Measurements from ENCODE around the gene ZBTB21.

Gene ZBTB21

GRCh38 chr21:41970751-41971653 lies 39.2 kb downstream of the ZBTB21 start:
- no peaks in the 10 kb centered on the region for H3K4me1 ChIP-seq (ENCODE audit: low read depth, poor library complexity, severe bottlenecking)
- no peak overlapping the region for H3K4me2 ChIP-seq
- H3K9ac ChIP-seq: no peak overlapping the region
- no peak overlapping the region for H3K27ac ChIP-seq
- H2AFZ ChIP-seq (ENCODE audit: low read depth): no peak overlapping the region
- no peaks in the 10 kb centered on the region for H4K20me1 ChIP-seq (ENCODE audit: insufficient read depth)
- H3K27me3 ChIP-seq (ENCODE audit: insufficient read depth, low read depth): no peaks in the 10 kb centered on the region
- H3K4me3 ChIP-seq (IDR thresholded peaks at IDR 0.05; ENCODE audit: insufficient read depth, low read depth, low read length): no peak overlapping the region
- TF ChIP-seq CTCF (conservative IDR thresholded peaks at IDR 0.05; ENCODE audit: low read depth, low read length): no peak
- no peaks in the 10 kb centered on the region for H3K36me3 ChIP-seq (ENCODE audit: insufficient read depth)
- no peaks in the 10 kb centered on the region for H3K79me2 ChIP-seq (ENCODE audit: insufficient read depth, low read depth)

GRCh38 chr21:41970106-41970391 lies 40.1 kb downstream of the ZBTB21 start:
- Histone ChIP-seq H3K79me2 (ENCODE audit: insufficient read depth, low read depth) (no peaks in the 10 kb centered on the region), H3K27me3 (ENCODE audit: insufficient read depth, low read depth) (no peaks in the 10 kb centered on the region), H3K4me1 (ENCODE audit: low read depth, poor library complexity, severe bottlenecking) (no peaks in the 10 kb centered on the region), H2AFZ (ENCODE audit: low read depth) (no peak overlapping the region), H4K20me1 (ENCODE audit: insufficient read depth) (no peaks in the 10 kb centered on the region), H3K9ac (no peak overlapping the region), H3K4me2 (no peak overlapping the region), H3K4me3 (IDR thresholded peaks at IDR 0.05; ENCODE audit: insufficient read depth, low read depth, low read length) (no peak overlapping the region), H3K36me3 (ENCODE audit: insufficient read depth) (no peaks in the 10 kb centered on the region), H3K27ac (no peak overlapping the region)
- no peak for TF ChIP-seq CTCF (conservative IDR thresholded peaks at IDR 0.05; ENCODE audit: low read depth, low read length)

GRCh38 chr21:41967708-41968107 lies 42.5 kb downstream of the ZBTB21 start:
- Histone ChIP-seq H3K27ac (no peak overlapping the region), H3K27me3 (ENCODE audit: insufficient read depth, low read depth) (peaks cover 6% of the 10 kb centered on the region), H4K20me1 (ENCODE audit: insufficient read depth) (no peaks in the 10 kb centered on the region), H3K4me3 (IDR thresholded peaks at IDR 0.05; ENCODE audit: insufficient read depth, low read depth, low read length) (no peak overlapping the region), H3K79me2 (ENCODE audit: insufficient read depth, low read depth) (no peaks in the 10 kb centered on the region), H3K4me1 (ENCODE audit: low read depth, poor library complexity, severe bottlenecking) (no peaks in the 10 kb centered on the region), H3K4me2 (no peak overlapping the region), H2AFZ (ENCODE audit: low read depth) (no peak overlapping the region), H3K36me3 (ENCODE audit: insufficient read depth) (no peaks in the 10 kb centered on the region), H3K9ac (no peak overlapping the region)
- TF ChIP-seq CTCF (conservative IDR thresholded peaks at IDR 0.05; ENCODE audit: low read depth, low read length): no peak

GRCh38 chr21:41966872-41967621 lies 43.1 kb downstream of the ZBTB21 start:
- Histone ChIP-seq H3K36me3 (ENCODE audit: insufficient read depth) (no peaks in the 10 kb centered on the region), H4K20me1 (ENCODE audit: insufficient read depth) (no peaks in the 10 kb centered on the region), H3K9ac (no peak overlapping the region), H2AFZ (ENCODE audit: low read depth) (no peak overlapping the region), H3K27me3 (ENCODE audit: insufficient read depth, low read depth) (peaks cover 12% of the 10 kb centered on the region), H3K27ac (no peak overlapping the region), H3K79me2 (ENCODE audit: insufficient read depth, low read depth) (no peaks in the 10 kb centered on the region), H3K4me3 (IDR thresholded peaks at IDR 0.05; ENCODE audit: insufficient read depth, low read depth, low read length) (no peak overlapping the region), H3K4me1 (ENCODE audit: low read depth, poor library complexity, severe bottlenecking) (no peaks in the 10 kb centered on the region), H3K4me2 (no peak overlapping the region)
- TF ChIP-seq CTCF (conservative IDR thresholded peaks at IDR 0.05; ENCODE audit: low read depth, low read length): no peak
